SIG-M5 treated with dmso at 0.1 percent for 504 hours (cell line): ENCODE measurements around the gene DOCK4.

Experiments used
- DNase-seq: peaks from one replicate; lab custom pipeline; 2025; ENCODE audit not compliant: unreplicated experiment; lab: John Stamatoyannopoulos, UW

DOCK4 gene

GRCh38 chr7:112018305-112019030 is 187.7 kb downstream of the DOCK4 start:
- DNase-seq, result no peak

- DNase-seq, result no peak
Measured at GRCh38 chr7:112015146-112015545, 191.1 kb downstream of the DOCK4 start.

GRCh38 chr7:112014347-112014746 is 191.9 kb downstream of the DOCK4 start:
- DNase-seq, result no peak

- DNase-seq, result no peak
Measured at GRCh38 chr7:112013274-112013673, 192.9 kb downstream of the DOCK4 start.

GRCh38 chr7:112012242-112012641 is 194.0 kb downstream of the DOCK4 start:
- DNase-seq, result no peak

GRCh38 chr7:112010994-112011393 is 195.2 kb downstream of the DOCK4 start:
- no peak for DNase-seq

GRCh38 chr7:112010109-112010508 is 196.1 kb downstream of the DOCK4 start:
- DNase-seq, result no peak

- peak; percentile 18 for DNase-seq
Measured at GRCh38 chr7:112009081-112009480, 197.1 kb downstream of the DOCK4 start.

GRCh38 chr7:112007185-112007584 is 199.0 kb downstream of the DOCK4 start:
- DNase-seq, result no peak

- DNase-seq, result no peak
Measured at GRCh38 chr7:112006071-112006470, 200.1 kb downstream of the DOCK4 start.

GRCh38 chr7:112005205-112005775 is 200.9 kb downstream of the DOCK4 start:
- DNase-seq, result no peak

GRCh38 chr7:112001091-112001826 is 204.9 kb downstream of the DOCK4 start:
- no peak for DNase-seq

GRCh38 chr7:111998326-111998725 is 207.9 kb downstream of the DOCK4 start:
- no peak for DNase-seq

- no peak for DNase-seq
Measured at GRCh38 chr7:111997546-111997945, 208.7 kb downstream of the DOCK4 start.

- DNase-seq, result no peak
Measured at GRCh38 chr7:111992601-111993000, 213.6 kb downstream of the DOCK4 start.

GRCh38 chr7:111990643-111991042 is 215.6 kb downstream of the DOCK4 start:
- DNase-seq, result no peak

- no peak for DNase-seq
Measured at GRCh38 chr7:111987886-111988285, 218.3 kb downstream of the DOCK4 start.

GRCh38 chr7:111987115-111987826 is 218.9 kb downstream of the DOCK4 start:
- peak; percentile 78 for DNase-seq

GRCh38 chr7:111986601-111987000 is 219.6 kb downstream of the DOCK4 start:
- no peak for DNase-seq

GRCh38 chr7:111985798-111986197 is 220.4 kb downstream of the DOCK4 start:
- DNase-seq, result no peak

- DNase-seq, result no peak
Measured at GRCh38 chr7:111982804-111983203, 223.4 kb downstream of the DOCK4 start.

- DNase-seq, result no peak
Measured at GRCh38 chr7:111982133-111982532, 224.1 kb downstream of the DOCK4 start.
